ENCODE measurements around the gene FXYD6. TPM values are rescaled to one million over a fixed set of nuclear protein-coding genes. Genes with fewer than 3 reads are reported as not detected.

Gene FXYD6
- total RNA-seq, 2 donors from 2014 or later = 16.8 to 23.9 TPM

- TF ChIP-seq POLR2A (IDR thresholded peaks at IDR 0.05) (no peak), CTCF (IDR thresholded peaks at IDR 0.05) (no peak)
- Histone ChIP-seq H3K4me1 (peaks cover 62% of the 10 kb centered on the region), H3K36me3 (replicated peaks in 1 of 2; ENCODE audit: insufficient read depth in 1 of 2, low read depth in 2 of 2) (no peaks in the 10 kb centered on the region), H3K9me3 (no peaks in the 10 kb centered on the region), H3K27me3 (no peaks in the 10 kb centered on the region), H3K27ac (peak overlapping the region in 2 of 4 donors; percentile 21 to 41), H3K4me3 (no peak overlapping the region)
- DNase-seq (no peak), ATAC-seq (no peak)
- 75 to 80% methylated on average over 14 of the region's 14 CpGs for WGBS, 2 donors
- intact Hi-C loops (cut with DNase I) = no loop called here
These were observed 40.1 kb downstream of the FXYD6 start for GRCh38 chr11:117836077-117836960.

GRCh38 chr11:117835576-117835975 is 40.9 kb downstream of the FXYD6 start:
- Histone ChIP-seq H3K4me3 (no peak overlapping the region), H3K4me1 (peaks cover 65% of the 10 kb centered on the region), H3K36me3 (replicated peaks in 1 of 2; ENCODE audit: insufficient read depth in 1 of 2, low read depth in 2 of 2) (no peaks in the 10 kb centered on the region), H3K27me3 (no peaks in the 10 kb centered on the region), H3K9me3 (no peaks in the 10 kb centered on the region), H3K27ac (peak overlapping the region in 3 of 4 donors; percentile 81 to 90 (median 88))
- no peak for TF ChIP-seq POLR2A (IDR thresholded peaks at IDR 0.05)
- no peak for TF ChIP-seq CTCF (IDR thresholded peaks at IDR 0.05)
- intact Hi-C loops (cut with DNase I) = no loop called here
- DNase-seq (no peak), ATAC-seq (no peak)
- WGBS, 2 donors = 91 to 95% methylated on average over 8 of the region's 8 CpGs

- WGBS, 2 donors = 78 to 82% methylated on average over 17 of the region's 17 CpGs
- no peak overlapping the region for H3K4me3 ChIP-seq
- no peaks in the 10 kb centered on the region for H3K36me3 ChIP-seq (replicated peaks in 1 of 2; ENCODE audit: insufficient read depth in 1 of 2, low read depth in 2 of 2)
- peak overlapping the region; percentile 32 to 90 (median 84) for H3K27ac ChIP-seq
- TF ChIP-seq CTCF (IDR thresholded peaks at IDR 0.05) = no peak
- peaks cover 71% of the 10 kb centered on the region for H3K4me1 ChIP-seq
- ATAC-seq (no peak), DNase-seq (peak in 1 of 4 donors; percentile 9)
- intact Hi-C loops (cut with DNase I) = no loop called here
- no peaks in the 10 kb centered on the region for H3K9me3 ChIP-seq
- no peaks in the 10 kb centered on the region for H3K27me3 ChIP-seq
These were observed 41.5 kb downstream of the FXYD6 start for GRCh38 chr11:117834838-117835443.

- H3K4me3 ChIP-seq = no peak overlapping the region
- no peak for TF ChIP-seq POLR2A (IDR thresholded peaks at IDR 0.05)
- no peak for TF ChIP-seq CTCF (IDR thresholded peaks at IDR 0.05)
- peaks cover 76% of the 10 kb centered on the region for H3K4me1 ChIP-seq
- intact Hi-C loops (cut with DNase I) = no loop called here
- H3K27ac ChIP-seq = peak overlapping the region; percentile 81 to 90 (median 88)
- no peaks in the 10 kb centered on the region for H3K9me3 ChIP-seq
- WGBS, 2 donors = 71% methylated on average over 6 of the region's 6 CpGs
- H3K27me3 ChIP-seq = no peaks in the 10 kb centered on the region
- DNase-seq = peak in 1 of 4 donors; percentile 10
- no peak for ATAC-seq
- H3K36me3 ChIP-seq (replicated peaks in 1 of 2; ENCODE audit: insufficient read depth in 1 of 2, low read depth in 2 of 2) = no peaks in the 10 kb centered on the region
These were observed 42.2 kb downstream of the FXYD6 start for GRCh38 chr11:117834068-117834810.
